Upper lobe of left lung (tissue), 4 donors: ENCODE data around the gene FRYL.

Experiments used
- CTCF ChIP-seq, 6 experiments: fragments of 450-650 bp in 4 of 6; fragments of 200-600 bp in 2 of 6; sonication (generic) in 2 of 6; IDR thresholded peaks; one replicate each; pipeline ENCODE4 v1.5.1; 2016 to 2019; ENCODE audit warnings: antibody characterized with exemption in 6 of 6
- EP300 ChIP-seq, 4 donors: sonication (generic); formaldehyde crosslinking; IDR thresholded peaks; one replicate each; pipeline ENCODE4 v1.5.1; 2017; ENCODE audit warnings: antibody characterized with exemption in 4 of 4, control low read depth in 2 of 4
- POLR2A ChIP-seq, 4 donors: fragments of 450-650 bp; IDR thresholded peaks; one replicate each; pipeline ENCODE4 v1.5.1; 2016 to 2017; ENCODE audit warnings: antibody characterized with exemption in 4 of 4, mild to moderate bottlenecking in 2 of 4
- POLR2AphosphoS5 ChIP-seq, 2 donors: sonication (generic); formaldehyde crosslinking; IDR thresholded peaks; one replicate each; pipeline ENCODE4 v1.5.1; 2017; ENCODE audit warnings: antibody characterized with exemption in 2 of 2

GRCh38 chr4:48588230-48589097 lies 191.6 kb downstream of the FRYL start:
- TF ChIP-seq CTCF (IDR thresholded peaks at IDR 0.05) (no peak), POLR2A (IDR thresholded peaks at IDR 0.05) (no peak), POLR2AphosphoS5 (IDR thresholded peaks at IDR 0.05) (no peak), EP300 (IDR thresholded peaks at IDR 0.05) (no peak)
